HG02642 (cell line): ENCODE results near the gene HSPA9.
A peak's percentile ranks its signal among the peaks of the same experiment; 100 is the strongest.

Experiments
- ATAC-seq: cut with Tn5 transposase; IDR thresholded peaks from one replicate; pipeline ENCODE4 v1.9.1; 2021; ENCODE audit warnings: mild to moderate bottlenecking; ENCODE audit not compliant: unreplicated experiment, poor library complexity

The HSPA9 gene

GRCh38 chr5:138565100-138565821, 9.9 kb downstream of the HSPA9 start:
- ATAC-seq = no peak

GRCh38 chr5:138564242-138564641, 11.0 kb downstream of the HSPA9 start:
- ATAC-seq = no peak

- ATAC-seq = no peak
Measured at GRCh38 chr5:138563340-138564118, 11.7 kb downstream of the HSPA9 start.

GRCh38 chr5:138560971-138561370, 14.2 kb downstream of the HSPA9 start:
- no peak for ATAC-seq

- ATAC-seq = no peak
Measured at GRCh38 chr5:138559937-138560336, 15.3 kb downstream of the HSPA9 start.

GRCh38 chr5:138557677-138558076, 17.5 kb downstream of the HSPA9 start:
- ATAC-seq = no peak

GRCh38 chr5:138554143-138554542, 21.1 kb downstream of the HSPA9 start:
- no peak for ATAC-seq

- ATAC-seq = no peak
Measured at GRCh38 chr5:138553437-138554095, 21.6 kb downstream of the HSPA9 start.

- no peak for ATAC-seq
Measured at GRCh38 chr5:138552657-138553056, 22.5 kb downstream of the HSPA9 start.

GRCh38 chr5:138549414-138549813, 25.8 kb downstream of the HSPA9 start:
- no peak for ATAC-seq

GRCh38 chr5:138545919-138546562, 29.2 kb downstream of the HSPA9 start:
- ATAC-seq = no peak

- no peak for ATAC-seq
Measured at GRCh38 chr5:138544181-138545134, 30.7 kb downstream of the HSPA9 start.

GRCh38 chr5:138543730-138544104, 31.5 kb downstream of the HSPA9 start:
- peak; percentile 42 for ATAC-seq

- ATAC-seq = peak; percentile 94
Measured at GRCh38 chr5:138542956-138543729, 32.1 kb downstream of the HSPA9 start, which contains the start of gene ETF1. Gene ETF1 (minus strand): TSS chr5:138543236. CDS start chr5:138542918, 318 bp downstream.

GRCh38 chr5:138542180-138542955, 32.8 kb downstream of the HSPA9 start:
- ATAC-seq = peak; percentile 0

- ATAC-seq = no peak
Measured at GRCh38 chr5:138541511-138542179, 33.6 kb downstream of the HSPA9 start.

GRCh38 chr5:138539791-138540190, 35.4 kb downstream of the HSPA9 start:
- no peak for ATAC-seq
